H1 (cell line): ENCODE data around the gene MAD2L2. TPM values are rescaled to one million over a fixed set of nuclear protein-coding genes. Genes with fewer than 3 reads are reported as not detected.

ENCODE experiments used
- CHD1 ChIP-seq: IDR thresholded peaks from 2 replicates; pipeline ENCODE4 v1.6.1; 2012; ENCODE audit warnings: low read depth, low read length, improper control_type of control experiment
- GTF2F1 ChIP-seq: IDR thresholded peaks from 2 replicates; pipeline ENCODE4 v1.6.1; 2012; ENCODE audit warnings: low read depth, low read length, improper control_type of control experiment, borderline replicate concordance
- JUN ChIP-seq: IDR thresholded peaks from 2 replicates; pipeline ENCODE4 v1.6.1; 2011; ENCODE audit warnings: low read depth, mild to moderate bottlenecking, improper control_type of control experiment, low read length
- TAF1 ChIP-seq: IDR thresholded peaks from 2 replicates; pipeline ENCODE4 v1.6.1; 2011; ENCODE audit warnings: mild to moderate bottlenecking, low read depth, low read length
- USF2 ChIP-seq: IDR thresholded peaks from 2 replicates; pipeline ENCODE4 v1.6.1; 2011; ENCODE audit warnings: low read length, improper control_type of control experiment
- polyA plus RNA-seq, 7 experiments: library from polyadenylated mRNA; depleted of rRNA in 3 of 7; stranded (reverse) in 5 of 7; unstranded in 2 of 7; fragments of >200 nt in 5 of 7; fragments of 200-250 nt in 2 of 7; gene quantifications; 1 replicate in 5 of 7; 2 replicates in 1 of 7; 4 replicates in 1 of 7; pipeline versions ENCODE4 v1.2.1 to v1.2.3, GENCODE V29; 2011 to 2013; ENCODE audit warnings: missing spikeins in 2 of 7, mixed read lengths in 2 of 7
- total RNA-seq: library from RNA; stranded (reverse); fragmentation: NEBNext Ultra II Directional; extraction: Animal tissue kit (Norgen Biotek cat#: 25700); gene quantifications from 2 replicates; pipeline ENCODE4 v1.2.1, GENCODE V29; 2021
- TF ChIP-seq, protein P1 (sequence below): fragments of 300-600 bp; sonication (generic); IDR thresholded peaks from 2 replicates; pipeline ENCODE4 v1.7.1; 2012; ENCODE audit warnings: low read length, moderate library complexity, mild to moderate bottlenecking, inconsistent platforms; ENCODE audit not compliant: insufficient replicate concordance

The MAD2L2 gene
- total and polyA plus RNA-seq, 2 of the 8 experiments (the other 6 are each of a cell fraction or from before 2014, with no cell fraction given): 310 to 469 TPM

DNA sequence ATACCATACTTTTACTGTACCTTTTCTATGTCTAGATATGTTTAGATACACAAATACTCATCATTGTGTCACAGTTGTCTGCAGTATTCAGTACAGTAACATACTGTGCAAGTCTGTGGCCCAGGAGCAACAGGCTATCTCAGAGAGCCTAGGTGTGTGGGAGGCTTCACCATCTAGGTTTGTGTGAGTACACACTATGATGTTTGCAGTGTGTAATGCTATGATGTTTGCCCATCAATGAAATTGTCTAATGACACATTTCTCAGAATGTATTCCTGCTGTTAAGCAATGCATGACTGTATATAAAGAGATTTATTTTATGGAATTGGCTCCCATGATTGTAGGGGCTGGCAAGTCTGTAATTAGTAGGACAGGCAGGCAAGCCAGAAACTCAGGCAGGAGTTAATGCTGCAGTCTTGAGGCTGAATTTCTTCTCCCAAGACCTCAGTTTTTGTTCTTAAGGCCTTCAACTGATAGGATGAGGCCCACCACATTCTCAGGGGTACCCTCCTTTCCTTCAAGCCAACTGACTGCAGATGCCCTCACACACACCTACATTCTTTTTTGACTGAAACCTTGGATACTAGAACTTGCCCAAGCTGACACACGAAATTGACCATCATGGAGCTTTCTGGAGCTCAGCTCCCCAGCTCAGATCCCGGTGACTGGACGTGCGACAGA lies 47.3 kb upstream of the MAD2L2 start (continued):
- TF ChIP-seq, protein P1, sequence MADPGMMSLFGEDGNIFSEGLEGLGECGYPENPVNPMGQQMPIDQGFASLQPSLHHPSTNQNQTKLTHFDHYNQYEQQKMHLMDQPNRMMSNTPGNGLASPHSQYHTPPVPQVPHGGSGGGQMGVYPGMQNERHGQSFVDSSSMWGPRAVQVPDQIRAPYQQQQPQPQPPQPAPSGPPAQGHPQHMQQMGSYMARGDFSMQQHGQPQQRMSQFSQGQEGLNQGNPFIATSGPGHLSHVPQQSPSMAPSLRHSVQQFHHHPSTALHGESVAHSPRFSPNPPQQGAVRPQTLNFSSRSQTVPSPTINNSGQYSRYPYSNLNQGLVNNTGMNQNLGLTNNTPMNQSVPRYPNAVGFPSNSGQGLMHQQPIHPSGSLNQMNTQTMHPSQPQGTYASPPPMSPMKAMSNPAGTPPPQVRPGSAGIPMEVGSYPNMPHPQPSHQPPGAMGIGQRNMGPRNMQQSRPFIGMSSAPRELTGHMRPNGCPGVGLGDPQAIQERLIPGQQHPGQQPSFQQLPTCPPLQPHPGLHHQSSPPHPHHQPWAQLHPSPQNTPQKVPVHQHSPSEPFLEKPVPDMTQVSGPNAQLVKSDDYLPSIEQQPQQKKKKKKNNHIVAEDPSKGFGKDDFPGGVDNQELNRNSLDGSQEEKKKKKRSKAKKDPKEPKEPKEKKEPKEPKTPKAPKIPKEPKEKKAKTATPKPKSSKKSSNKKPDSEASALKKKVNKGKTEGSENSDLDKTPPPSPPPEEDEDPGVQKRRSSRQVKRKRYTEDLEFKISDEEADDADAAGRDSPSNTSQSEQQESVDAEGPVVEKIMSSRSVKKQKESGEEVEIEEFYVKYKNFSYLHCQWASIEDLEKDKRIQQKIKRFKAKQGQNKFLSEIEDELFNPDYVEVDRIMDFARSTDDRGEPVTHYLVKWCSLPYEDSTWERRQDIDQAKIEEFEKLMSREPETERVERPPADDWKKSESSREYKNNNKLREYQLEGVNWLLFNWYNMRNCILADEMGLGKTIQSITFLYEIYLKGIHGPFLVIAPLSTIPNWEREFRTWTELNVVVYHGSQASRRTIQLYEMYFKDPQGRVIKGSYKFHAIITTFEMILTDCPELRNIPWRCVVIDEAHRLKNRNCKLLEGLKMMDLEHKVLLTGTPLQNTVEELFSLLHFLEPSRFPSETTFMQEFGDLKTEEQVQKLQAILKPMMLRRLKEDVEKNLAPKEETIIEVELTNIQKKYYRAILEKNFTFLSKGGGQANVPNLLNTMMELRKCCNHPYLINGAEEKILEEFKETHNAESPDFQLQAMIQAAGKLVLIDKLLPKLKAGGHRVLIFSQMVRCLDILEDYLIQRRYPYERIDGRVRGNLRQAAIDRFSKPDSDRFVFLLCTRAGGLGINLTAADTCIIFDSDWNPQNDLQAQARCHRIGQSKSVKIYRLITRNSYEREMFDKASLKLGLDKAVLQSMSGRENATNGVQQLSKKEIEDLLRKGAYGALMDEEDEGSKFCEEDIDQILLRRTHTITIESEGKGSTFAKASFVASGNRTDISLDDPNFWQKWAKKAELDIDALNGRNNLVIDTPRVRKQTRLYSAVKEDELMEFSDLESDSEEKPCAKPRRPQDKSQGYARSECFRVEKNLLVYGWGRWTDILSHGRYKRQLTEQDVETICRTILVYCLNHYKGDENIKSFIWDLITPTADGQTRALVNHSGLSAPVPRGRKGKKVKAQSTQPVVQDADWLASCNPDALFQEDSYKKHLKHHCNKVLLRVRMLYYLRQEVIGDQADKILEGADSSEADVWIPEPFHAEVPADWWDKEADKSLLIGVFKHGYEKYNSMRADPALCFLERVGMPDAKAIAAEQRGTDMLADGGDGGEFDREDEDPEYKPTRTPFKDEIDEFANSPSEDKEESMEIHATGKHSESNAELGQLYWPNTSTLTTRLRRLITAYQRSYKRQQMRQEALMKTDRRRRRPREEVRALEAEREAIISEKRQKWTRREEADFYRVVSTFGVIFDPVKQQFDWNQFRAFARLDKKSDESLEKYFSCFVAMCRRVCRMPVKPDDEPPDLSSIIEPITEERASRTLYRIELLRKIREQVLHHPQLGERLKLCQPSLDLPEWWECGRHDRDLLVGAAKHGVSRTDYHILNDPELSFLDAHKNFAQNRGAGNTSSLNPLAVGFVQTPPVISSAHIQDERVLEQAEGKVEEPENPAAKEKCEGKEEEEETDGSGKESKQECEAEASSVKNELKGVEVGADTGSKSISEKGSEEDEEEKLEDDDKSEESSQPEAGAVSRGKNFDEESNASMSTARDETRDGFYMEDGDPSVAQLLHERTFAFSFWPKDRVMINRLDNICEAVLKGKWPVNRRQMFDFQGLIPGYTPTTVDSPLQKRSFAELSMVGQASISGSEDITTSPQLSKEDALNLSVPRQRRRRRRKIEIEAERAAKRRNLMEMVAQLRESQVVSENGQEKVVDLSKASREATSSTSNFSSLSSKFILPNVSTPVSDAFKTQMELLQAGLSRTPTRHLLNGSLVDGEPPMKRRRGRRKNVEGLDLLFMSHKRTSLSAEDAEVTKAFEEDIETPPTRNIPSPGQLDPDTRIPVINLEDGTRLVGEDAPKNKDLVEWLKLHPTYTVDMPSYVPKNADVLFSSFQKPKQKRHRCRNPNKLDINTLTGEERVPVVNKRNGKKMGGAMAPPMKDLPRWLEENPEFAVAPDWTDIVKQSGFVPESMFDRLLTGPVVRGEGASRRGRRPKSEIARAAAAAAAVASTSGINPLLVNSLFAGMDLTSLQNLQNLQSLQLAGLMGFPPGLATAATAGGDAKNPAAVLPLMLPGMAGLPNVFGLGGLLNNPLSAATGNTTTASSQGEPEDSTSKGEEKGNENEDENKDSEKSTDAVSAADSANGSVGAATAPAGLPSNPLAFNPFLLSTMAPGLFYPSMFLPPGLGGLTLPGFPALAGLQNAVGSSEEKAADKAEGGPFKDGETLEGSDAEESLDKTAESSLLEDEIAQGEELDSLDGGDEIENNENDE: no peak
- TF ChIP-seq JUN (no peak), CHD1 (no peak), GTF2F1 (no peak), USF2 (no peak), TAF1 (no peak)
